ENCODE results near the gene CPLANE1.
"Not testable (repeated sequence)": the region's sequence is repeated elsewhere in the genome, so short reads cannot be mapped to it uniquely, and the experiment has no call there.

CPLANE1 gene

GRCh38 chr5:37248970-37249814 is at the start of gene CPLANE1:
Gene CPLANE1, minus strand, starts transcription at chr5:37249376. Its CDS starts 1,678 bp downstream, at chr5:37247698.
- DNase-seq, result peak; percentile 35

- DNase-seq, result not testable (repeated sequence)
Observed at GRCh38 chr5:37296313-37296712, 47.1 kb upstream of the CPLANE1 start.

GRCh38 chr5:37283214-37283820 is 34.1 kb upstream of the CPLANE1 start:
- no peak for DNase-seq

- DNase-seq, result no peak
Observed at GRCh38 chr5:37275511-37275910, 26.3 kb upstream of the CPLANE1 start.

GRCh38 chr5:37272511-37272910 is 23.3 kb upstream of the CPLANE1 start:
- no peak for DNase-seq

GRCh38 chr5:37268100-37268499 is 18.9 kb upstream of the CPLANE1 start:
- DNase-seq, result not testable (repeated sequence)

GRCh38 chr5:37255774-37256358 is 6.7 kb upstream of the CPLANE1 start:
- no peak for DNase-seq

- no peak for DNase-seq
Observed at GRCh38 chr5:37254581-37254980, 5.4 kb upstream of the CPLANE1 start.

GRCh38 chr5:37251665-37252064 is 2.5 kb upstream of the CPLANE1 start:
- no peak for DNase-seq

GRCh38 chr5:37249815-37250164 is 614 bp upstream of the CPLANE1 start:
- DNase-seq, result no peak

- DNase-seq, result no peak
Observed at GRCh38 chr5:37248421-37248969, 681 bp downstream of the CPLANE1 start.

GRCh38 chr5:37247496-37247895 is 1.7 kb downstream of the CPLANE1 start:
- DNase-seq, result no peak

- DNase-seq, result no peak
Observed at GRCh38 chr5:37247036-37247435, 2.1 kb downstream of the CPLANE1 start.

GRCh38 chr5:37234288-37234687 is 14.9 kb downstream of the CPLANE1 start:
- DNase-seq, result no peak

- DNase-seq, result no peak
Observed at GRCh38 chr5:37226377-37226776, 22.8 kb downstream of the CPLANE1 start.

- no peak for DNase-seq
Observed at GRCh38 chr5:37222181-37222580, 27.0 kb downstream of the CPLANE1 start.

GRCh38 chr5:37220426-37220825 is 28.8 kb downstream of the CPLANE1 start:
- DNase-seq, result not testable (repeated sequence)

GRCh38 chr5:37219384-37219783 is 29.8 kb downstream of the CPLANE1 start:
- not testable (repeated sequence) for DNase-seq

- no peak for DNase-seq
Observed at GRCh38 chr5:37217976-37218375, 31.2 kb downstream of the CPLANE1 start.

GRCh38 chr5:37214550-37214949 is 34.6 kb downstream of the CPLANE1 start:
- no peak for DNase-seq

GRCh38 chr5:37212096-37212495 is 37.1 kb downstream of the CPLANE1 start:
- DNase-seq, result no peak

- no peak for DNase-seq
Observed at GRCh38 chr5:37211661-37212060, 37.5 kb downstream of the CPLANE1 start.

- no peak for DNase-seq
Observed at GRCh38 chr5:37208883-37209797, 40.0 kb downstream of the CPLANE1 start.

All from amniotic stem cell (primary cell).